Measurements from ENCODE around the gene NXN. TPM values are rescaled to one million over a fixed set of nuclear protein-coding genes. Genes with fewer than 3 reads are reported as not detected.
"Not testable (repeated sequence)": the region's sequence is repeated elsewhere in the genome, so short reads cannot be mapped to it uniquely, and the experiment has no call there.

The NXN gene
- total RNA-seq, 6 experiments from 2014 or later = 2.7 to 9.5 (median 8.0) TPM

GRCh38 chr17:788551-788950, 191.0 kb downstream of the NXN start:
- no peak for ATAC-seq
- peaks cover 0 to 4% (median 1%) of the 10 kb centered on the region in 4 donors for H3K4me1 ChIP-seq
- H3K27ac ChIP-seq = no peak overlapping the region
- H3K27me3 ChIP-seq = no peaks in the 10 kb centered on the region
- no peak for TF ChIP-seq CTCF (IDR thresholded peaks at IDR 0.05)
- TF ChIP-seq POLR2A (IDR thresholded peaks at IDR 0.05) = no peak
- no peak for DNase-seq
- no peak overlapping the region for H3K4me3 ChIP-seq
- WGBS (ENCODE audit: insufficient coverage, low coverage, low lambda C conversion rate, missing lambda C conversion rate) = 100% methylated on average over 1 of the region's 4 CpGs
- intact Hi-C loops (cut with DNase I) = no loop called here
- peaks cover 7 to 37% (median 18%) of the 10 kb centered on the region in 4 donors for H3K36me3 ChIP-seq
- no peaks in the 10 kb centered on the region for H3K9me3 ChIP-seq

- H3K27ac ChIP-seq = no peak overlapping the region
- no peak for DNase-seq
- ATAC-seq = no peak
Observed at GRCh38 chr17:787641-788221, 191.8 kb downstream of the NXN start.

GRCh38 chr17:785901-786300, 193.7 kb downstream of the NXN start:
- H3K4me3 ChIP-seq; ATAC-seq; H3K9me3 ChIP-seq; DNase-seq; H3K27ac ChIP-seq; H3K27me3 ChIP-seq; intact Hi-C loops (cut with DNase I): not testable (repeated sequence)
- peaks cover 0 to 17% (median 10%) of the 10 kb centered on the region in 4 donors for H3K4me1 ChIP-seq
- H3K36me3 ChIP-seq = peaks cover 7 to 22% (median 18%) of the 10 kb centered on the region in 4 donors
- WGBS (ENCODE audit: insufficient coverage, low coverage, low lambda C conversion rate, missing lambda C conversion rate) = 97% methylated on average over 7 of the region's 7 CpGs

More at GRCh38 chr17:787641-788221, 191.8 kb downstream of the NXN start:
- TF ChIP-seq POLR2A (IDR thresholded peaks at IDR 0.05) = no peak
- H3K4me3 ChIP-seq = no peak overlapping the region
- 66% methylated on average over 8 of the region's 12 CpGs for WGBS (ENCODE audit: insufficient coverage, low coverage, low lambda C conversion rate, missing lambda C conversion rate)
- H3K9me3 ChIP-seq = no peaks in the 10 kb centered on the region
- peaks cover 7 to 37% (median 18%) of the 10 kb centered on the region in 4 donors for H3K36me3 ChIP-seq
- intact Hi-C loops (cut with DNase I) = no loop called here
- H3K27me3 ChIP-seq = no peaks in the 10 kb centered on the region
- peaks cover 0 to 11% (median 5%) of the 10 kb centered on the region in 4 donors for H3K4me1 ChIP-seq

GRCh38 chr17:784143-784542, 195.4 kb downstream of the NXN start:
- Histone ChIP-seq H3K4me1 (peaks cover 0 to 17% (median 10%) of the 10 kb centered on the region in 4 donors), H3K4me3 (no peak overlapping the region), H3K9me3 (no peaks in the 10 kb centered on the region), H3K27ac (no peak overlapping the region), H3K36me3 (peaks cover 2 to 15% (median 11%) of the 10 kb centered on the region in 4 donors), H3K27me3 (no peaks in the 10 kb centered on the region)
- 67% methylated on average over 3 of the region's 3 CpGs for WGBS (ENCODE audit: insufficient coverage, low coverage, low lambda C conversion rate, missing lambda C conversion rate)
- ATAC-seq (no peak), DNase-seq (no peak)
- no peak for TF ChIP-seq POLR2A (IDR thresholded peaks at IDR 0.05)
- no peak for TF ChIP-seq CTCF (IDR thresholded peaks at IDR 0.05)
- intact Hi-C loops (cut with DNase I) = no loop called here

GRCh38 chr17:781805-782731, 197.5 kb downstream of the NXN start, which contains the start of the genes GLOD4 and MRM3:
Gene GLOD4, minus strand, starts transcription at chr17:782280. Its CDS starts 25 bp downstream, at chr17:782255.
Gene MRM3, plus strand, starts transcription at chr17:782353. Its CDS starts 26 bp downstream, at chr17:782379.
- peaks cover 0 to 14% (median 3%) of the 10 kb centered on the region in 4 donors for H3K36me3 ChIP-seq
- no peaks in the 10 kb centered on the region for H3K27me3 ChIP-seq
- H3K27ac ChIP-seq = peak within 1 kb of the TSS; percentile 76 to 88 (median 80)
- TF ChIP-seq CTCF (IDR thresholded peaks at IDR 0.05) (peak in 2 of 4 donors; percentile 10 to 38), POLR2A (IDR thresholded peaks at IDR 0.05) (peak; percentile 59)
- peaks cover 0 to 17% (median 10%) of the 10 kb centered on the region in 4 donors for H3K4me1 ChIP-seq
- H3K9me3 ChIP-seq = no peaks in the 10 kb centered on the region
- under 1% methylated on average over 13 of the region's 87 CpGs for WGBS (ENCODE audit: insufficient coverage, low coverage, low lambda C conversion rate, missing lambda C conversion rate)
- H3K4me3 ChIP-seq = peak within 1 kb of the TSS; percentile 86 to 98 (median 98)
- DNase-seq = peak; percentile 91 to 94 (median 93)
- peak; percentile 95 to 97 (median 96) for ATAC-seq
- intact Hi-C loops (cut with DNase I) = no loop called here
